ENCODE measurements around the gene SORBS1. TPM values are rescaled to one million over a fixed set of nuclear protein-coding genes. Genes with fewer than 3 reads are reported as not detected.

Gene SORBS1
- total RNA-seq, 1 donor from 2014 or later = 16.1 TPM

GRCh38 chr10:95506056-95506737, 55.0 kb downstream of the SORBS1 start:
- H3F3A ChIP-seq (ENCODE audit: low read depth) = peaks cover 5% of the 10 kb centered on the region
- H3K27ac Mint-ChIP-seq = no peak overlapping the region
- TF ChIP-seq CTCF (IDR thresholded peaks at IDR 0.05) = no peak
- no peak overlapping the region for H3K9ac ChIP-seq
- H3K9me3 Mint-ChIP-seq = no peaks in the 10 kb centered on the region
- peaks cover 2% of the 10 kb centered on the region for H3K27me3 Mint-ChIP-seq (ENCODE audit: insufficient read depth, low read depth)
- no peak overlapping the region for H3K4me3 Mint-ChIP-seq
- no peaks in the 10 kb centered on the region for H3K36me3 Mint-ChIP-seq
- DNase-seq (ENCODE audit: low spot score) = no peak
- no peak overlapping the region for H3K4me3 ChIP-seq
- H3K36me3 ChIP-seq = no peaks in the 10 kb centered on the region
- H3K4me2 ChIP-seq = no peak overlapping the region
- no peak overlapping the region for H2AFZ ChIP-seq (replicated peaks)
- H3K27ac ChIP-seq = no peak overlapping the region
- H3K79me2 ChIP-seq (ENCODE audit: low read depth) = no peaks in the 10 kb centered on the region
- H3K4me1 ChIP-seq = peaks cover 37% of the 10 kb centered on the region
- H4K20me1 ChIP-seq (ENCODE audit: low read depth) = no peaks in the 10 kb centered on the region
- no peaks in the 10 kb centered on the region for H3K9me3 ChIP-seq (ENCODE audit: low read depth)
- peaks cover 41% of the 10 kb centered on the region for H3K4me1 Mint-ChIP-seq
- H3K27me3 ChIP-seq = no peaks in the 10 kb centered on the region

GRCh38 chr10:95505641-95506040, 55.5 kb downstream of the SORBS1 start:
- Histone ChIP-seq H3K9me3 (ENCODE audit: low read depth) (no peaks in the 10 kb centered on the region), H2AFZ (replicated peaks) (no peak overlapping the region), H3K79me2 (ENCODE audit: low read depth) (no peaks in the 10 kb centered on the region), H3K27me3 (no peaks in the 10 kb centered on the region), H3K27ac (no peak overlapping the region), H3F3A (ENCODE audit: low read depth) (peaks cover 5% of the 10 kb centered on the region), H4K20me1 (ENCODE audit: low read depth) (no peaks in the 10 kb centered on the region), H3K4me1 (peaks cover 37% of the 10 kb centered on the region), H3K9ac (no peak overlapping the region), H3K4me3 (no peak overlapping the region), H3K4me2 (peak overlapping the region; percentile 46), H3K36me3 (no peaks in the 10 kb centered on the region)
- H3K4me1 Mint-ChIP-seq = peaks cover 41% of the 10 kb centered on the region
- no peak overlapping the region for H3K27ac Mint-ChIP-seq
- TF ChIP-seq CTCF (IDR thresholded peaks at IDR 0.05) (no peak), EZH2 (IDR thresholded peaks at IDR 0.05) (no peak), EZH2phosphoT487 (IDR thresholded peaks at IDR 0.05) (no peak)
- H3K4me3 Mint-ChIP-seq = no peak overlapping the region
- DNase-seq (ENCODE audit: low spot score) = no peak
- H3K9me3 Mint-ChIP-seq = no peaks in the 10 kb centered on the region
- H3K27me3 Mint-ChIP-seq (ENCODE audit: insufficient read depth, low read depth) = peaks cover 2% of the 10 kb centered on the region
- H3K36me3 Mint-ChIP-seq = no peaks in the 10 kb centered on the region

- TF ChIP-seq EZH2phosphoT487 (IDR thresholded peaks at IDR 0.05) (no peak), EZH2 (IDR thresholded peaks at IDR 0.05) (no peak), CTCF (IDR thresholded peaks at IDR 0.05) (no peak)
- Histone ChIP-seq H3K9ac (no peak overlapping the region), H3F3A (ENCODE audit: low read depth) (peaks cover 5% of the 10 kb centered on the region), H3K79me2 (ENCODE audit: low read depth) (no peaks in the 10 kb centered on the region), H3K27ac (no peak overlapping the region), H4K20me1 (ENCODE audit: low read depth) (no peaks in the 10 kb centered on the region), H3K36me3 (no peaks in the 10 kb centered on the region), H3K4me3 (no peak overlapping the region), H2AFZ (replicated peaks) (peak overlapping the region; percentile 3), H3K4me1 (peaks cover 40% of the 10 kb centered on the region), H3K27me3 (no peaks in the 10 kb centered on the region), H3K4me2 (peak overlapping the region; percentile 46), H3K9me3 (ENCODE audit: low read depth) (no peaks in the 10 kb centered on the region)
- no peaks in the 10 kb centered on the region for H3K9me3 Mint-ChIP-seq
- H3K27me3 Mint-ChIP-seq (ENCODE audit: insufficient read depth, low read depth) = peaks cover 2% of the 10 kb centered on the region
- peaks cover 41% of the 10 kb centered on the region for H3K4me1 Mint-ChIP-seq
- no peaks in the 10 kb centered on the region for H3K36me3 Mint-ChIP-seq
- no peak for DNase-seq (ENCODE audit: low spot score)
- no peak overlapping the region for H3K4me3 Mint-ChIP-seq
- H3K27ac Mint-ChIP-seq = no peak overlapping the region
These were observed 56.0 kb downstream of the SORBS1 start for GRCh38 chr10:95505084-95505610.

Measured in neural progenitor cell (in vitro differentiated cells).